OCI-LY3 (cell line): ENCODE data around the gene ANXA11.

Experiments
- H2AFZ ChIP-seq: fragments of 200-600, 300-600 bp; shearing (Covaris generic); 2 replicates; pipeline ENCODE4 v1.6.0; 2014; ENCODE audit warnings: antibody characterized with exemption, low read depth, low read length
- H3K27ac ChIP-seq: fragments of 200-600, 300-600 bp; sonication (generic); 2 replicates; pipeline ENCODE4 v1.5.1; 2014; ENCODE audit warnings: mild to moderate bottlenecking, low read length, moderate library complexity, mixed read lengths
- H3K27me3 ChIP-seq: fragments of 200-600, 300-600 bp; sonication (generic); 2 replicates; pipeline ENCODE4 v1.6.1; 2014; ENCODE audit warnings: low read depth, low read length, mixed read lengths
- H3K36me3 ChIP-seq: fragments of 200-600, 300-600 bp; sonication (generic); replicated peaks from 2 replicates; pipeline ENCODE3; 2014; ENCODE audit warnings: low read depth, low read length, mixed read lengths
- H3K4me1 ChIP-seq: fragments of 300-600, 200-600 bp; sonication (generic); 2 replicates; pipeline ENCODE4 v1.6.1; 2014; ENCODE audit warnings: low read length, mixed read lengths
- H3K4me2 ChIP-seq: fragments of 200-600, 300-600 bp; sonication (generic); 2 replicates; pipeline ENCODE4 v1.6.1; 2014; ENCODE audit warnings: low read length, mixed read lengths
- H3K4me3 ChIP-seq: fragments of 300-600, 200-600 bp; sonication (generic); 2 replicates; pipeline ENCODE4 v1.5.1; 2014; ENCODE audit warnings: antibody characterized with exemption, mild to moderate bottlenecking, low read length, moderate library complexity
- H3K79me2 ChIP-seq: fragments of 300-600, 200-600 bp; shearing (Covaris generic); 2 replicates; pipeline ENCODE4 v1.6.1; 2014; ENCODE audit warnings: mild to moderate bottlenecking, low read length, mixed read lengths
- H3K9ac ChIP-seq: fragments of 300-600, 200-600 bp; shearing (Covaris generic); 2 replicates; pipeline ENCODE4 v1.6.0; 2014; ENCODE audit warnings: mild to moderate bottlenecking, low read length, moderate library complexity
- H3K9me3 ChIP-seq: fragments of 200-600, 300-600 bp; shearing (Covaris generic); 2 replicates; pipeline ENCODE4 v1.6.1; 2014; ENCODE audit warnings: low read length, mixed read lengths; ENCODE audit not compliant: insufficient read depth
- H4K20me1 ChIP-seq: fragments of 200-600, 300-600 bp; sonication (generic); 2 replicates; pipeline ENCODE4 v1.6.1; 2016; ENCODE audit warnings: low read length, mixed read lengths; ENCODE audit not compliant: insufficient read depth
- EZH2phosphoT487 ChIP-seq: fragments of 200-600 bp; shearing (Covaris generic); IDR thresholded peaks from 2 replicates; pipeline ENCODE4 v1.6.1; 2018; ENCODE audit warnings: antibody characterized with exemption, mixed run types, low read depth
- TF ChIP-seq, protein P1 (sequence below): fragments of 200-600, 300-600 bp; sonication (generic); IDR thresholded peaks from 2 replicates; pipeline ENCODE4 v1.5.1; 2014; ENCODE audit warnings: antibody characterized with exemption, low read length, low read depth

ANXA11 gene

DNA sequence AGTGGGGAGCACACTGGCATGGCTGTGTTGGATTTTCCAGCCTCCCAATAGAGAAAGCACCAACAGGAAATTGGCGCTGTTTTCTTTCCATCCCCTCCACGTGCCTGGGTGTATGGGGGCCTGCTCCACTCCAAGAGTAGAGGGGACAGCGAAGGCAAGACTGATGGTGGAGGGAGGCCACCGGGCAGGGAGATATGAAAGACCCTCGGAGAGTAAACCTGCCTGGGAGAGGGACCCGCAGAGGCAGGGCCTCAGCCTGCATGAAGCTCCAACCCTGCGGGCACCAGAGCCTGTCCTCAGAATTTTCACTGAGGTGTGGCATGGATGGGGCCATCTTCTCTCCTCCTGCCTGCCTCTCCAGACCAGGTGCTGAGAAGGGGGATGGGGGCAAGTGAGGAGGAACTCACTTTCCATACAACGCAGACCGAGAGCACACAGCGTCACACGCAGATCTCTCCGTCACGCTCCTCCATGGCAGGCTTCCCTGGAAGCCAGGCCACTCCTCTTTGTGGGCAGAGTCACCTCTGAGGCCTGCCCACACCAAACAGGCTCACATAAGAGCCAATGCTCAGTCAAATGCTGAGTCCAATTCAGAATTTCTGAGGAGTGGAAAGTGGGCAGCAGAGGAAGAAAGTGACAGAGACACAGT is 18.8 kb downstream of the ANXA11 start:
- no peak for TF ChIP-seq EZH2phosphoT487
- TF ChIP-seq, protein P1, sequence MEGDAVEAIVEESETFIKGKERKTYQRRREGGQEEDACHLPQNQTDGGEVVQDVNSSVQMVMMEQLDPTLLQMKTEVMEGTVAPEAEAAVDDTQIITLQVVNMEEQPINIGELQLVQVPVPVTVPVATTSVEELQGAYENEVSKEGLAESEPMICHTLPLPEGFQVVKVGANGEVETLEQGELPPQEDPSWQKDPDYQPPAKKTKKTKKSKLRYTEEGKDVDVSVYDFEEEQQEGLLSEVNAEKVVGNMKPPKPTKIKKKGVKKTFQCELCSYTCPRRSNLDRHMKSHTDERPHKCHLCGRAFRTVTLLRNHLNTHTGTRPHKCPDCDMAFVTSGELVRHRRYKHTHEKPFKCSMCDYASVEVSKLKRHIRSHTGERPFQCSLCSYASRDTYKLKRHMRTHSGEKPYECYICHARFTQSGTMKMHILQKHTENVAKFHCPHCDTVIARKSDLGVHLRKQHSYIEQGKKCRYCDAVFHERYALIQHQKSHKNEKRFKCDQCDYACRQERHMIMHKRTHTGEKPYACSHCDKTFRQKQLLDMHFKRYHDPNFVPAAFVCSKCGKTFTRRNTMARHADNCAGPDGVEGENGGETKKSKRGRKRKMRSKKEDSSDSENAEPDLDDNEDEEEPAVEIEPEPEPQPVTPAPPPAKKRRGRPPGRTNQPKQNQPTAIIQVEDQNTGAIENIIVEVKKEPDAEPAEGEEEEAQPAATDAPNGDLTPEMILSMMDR, result no peak
- H3K4me2 ChIP-seq, result peak overlapping the region; percentile 97
- no peaks in the 10 kb centered on the region for H3K9me3 ChIP-seq
- H3K27me3 ChIP-seq, result no peaks in the 10 kb centered on the region
- peaks cover 96% of the 10 kb centered on the region for H3K79me2 ChIP-seq
- H3K36me3 ChIP-seq, result peaks cover 2% of the 10 kb centered on the region
- peaks cover 66% of the 10 kb centered on the region for H4K20me1 ChIP-seq
- peaks cover 43% of the 10 kb centered on the region for H3K4me1 ChIP-seq
- H3K4me3 ChIP-seq, result peak overlapping the region; percentile 70
- H3K27ac ChIP-seq, result peak overlapping the region; percentile 84
- H3K9ac ChIP-seq, result peak overlapping the region; percentile 58; the same call in 1 of the 2 replicates
- H2AFZ ChIP-seq, result no peak overlapping the region

DNA sequence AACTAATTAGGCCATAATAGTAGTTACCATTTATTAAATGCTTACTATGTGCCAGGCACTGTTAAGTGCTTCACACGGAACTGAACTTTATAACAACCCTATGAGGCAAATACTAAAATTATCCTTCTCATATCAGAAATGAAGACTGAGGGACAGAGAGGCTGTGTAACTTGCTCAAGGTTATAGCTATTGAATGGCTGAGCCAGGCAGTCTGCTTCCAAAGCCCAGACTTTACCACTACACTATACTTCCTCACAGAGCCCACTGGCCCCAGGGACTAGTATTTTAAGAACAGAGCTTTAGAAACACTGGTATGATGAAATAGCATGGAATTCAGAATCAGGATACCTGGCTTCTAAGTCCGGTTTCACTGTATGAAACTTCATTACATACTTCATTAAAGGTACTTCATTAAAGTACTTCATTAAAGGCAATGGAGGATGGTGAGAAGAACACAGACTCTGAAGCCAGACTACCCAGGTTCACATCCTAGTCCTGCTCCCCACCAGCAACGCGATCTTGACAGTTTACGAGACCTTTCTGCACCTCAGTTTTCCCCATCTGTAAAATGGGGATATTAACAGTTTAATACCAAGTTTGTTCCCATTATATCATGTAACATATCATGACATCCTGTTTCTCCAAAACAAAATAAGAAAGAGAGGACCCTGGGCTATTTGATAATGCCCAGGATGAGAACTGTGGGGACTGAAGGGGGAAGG is 19.6 kb downstream of the ANXA11 start:
- Histone ChIP-seq H3K79me2 (peaks cover 95% of the 10 kb centered on the region), H3K4me1 (peaks cover 43% of the 10 kb centered on the region)

DNA sequence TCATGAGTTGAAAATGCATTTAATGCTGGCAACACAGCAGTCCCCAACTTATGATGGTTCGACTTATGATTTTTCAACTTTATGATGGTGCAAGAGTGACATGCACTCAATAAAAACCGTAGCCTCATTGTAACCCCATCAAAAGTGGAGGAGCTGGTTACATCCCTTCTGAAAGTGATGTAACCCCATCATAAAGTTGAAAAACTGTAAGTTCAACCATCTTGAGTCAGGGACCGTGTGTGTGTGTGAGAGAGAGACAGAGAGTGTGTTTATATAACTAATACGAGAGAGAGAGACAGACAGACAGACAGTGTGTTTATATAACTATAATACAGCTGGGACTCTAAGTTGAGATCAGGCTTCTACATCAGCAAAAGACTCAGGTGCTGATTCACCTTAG is 21.0 kb downstream of the ANXA11 start:
- no peaks in the 10 kb centered on the region for H3K9me3 ChIP-seq
- H3K27me3 ChIP-seq, result no peaks in the 10 kb centered on the region
- no peak overlapping the region for H3K4me2 ChIP-seq
- no peak overlapping the region for H3K4me3 ChIP-seq
- H3K36me3 ChIP-seq, result no peaks in the 10 kb centered on the region
- H4K20me1 ChIP-seq, result peaks cover 77% of the 10 kb centered on the region
- H2AFZ ChIP-seq, result no peak overlapping the region
- peaks cover 94% of the 10 kb centered on the region for H3K79me2 ChIP-seq
- TF ChIP-seq EZH2phosphoT487, result no peak
- TF ChIP-seq, protein P1, result no peak
- H3K27ac ChIP-seq, result no peak overlapping the region
- peaks cover 36% of the 10 kb centered on the region for H3K4me1 ChIP-seq
- H3K9ac ChIP-seq, result no peak overlapping the region

More for the DNA sequence above, 19.6 kb downstream of the ANXA11 start:
- peaks cover 67% of the 10 kb centered on the region for H4K20me1 ChIP-seq
- H3K27ac ChIP-seq, result no peak overlapping the region
- H3K4me3 ChIP-seq, result no peak overlapping the region
- no peak overlapping the region for H2AFZ ChIP-seq
- H3K9me3 ChIP-seq, result no peaks in the 10 kb centered on the region
- H3K27me3 ChIP-seq, result no peaks in the 10 kb centered on the region
- H3K9ac ChIP-seq, result no peak overlapping the region
- no peaks in the 10 kb centered on the region for H3K36me3 ChIP-seq
- TF ChIP-seq, protein P1, result no peak
- TF ChIP-seq EZH2phosphoT487, result no peak
- no peak overlapping the region for H3K4me2 ChIP-seq

DNA sequence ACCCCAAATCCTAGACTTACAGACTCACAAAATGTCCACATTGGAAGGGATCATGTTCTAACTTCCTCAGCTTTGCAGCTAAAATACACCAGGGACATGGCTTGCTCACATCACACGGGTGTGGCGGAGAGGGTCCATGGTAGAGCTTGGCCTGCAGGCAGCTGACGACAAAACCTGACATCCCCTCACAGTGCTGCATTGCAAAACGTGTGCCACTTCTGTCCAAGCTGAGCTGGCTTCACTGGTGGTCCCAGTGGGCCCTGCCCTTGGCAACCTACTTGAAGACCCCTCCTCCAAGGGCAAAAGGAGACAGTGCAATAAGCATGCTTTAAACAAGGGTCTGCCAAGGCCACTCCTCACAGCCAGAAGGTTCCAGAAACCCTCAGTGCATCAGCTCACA is 21.9 kb downstream of the ANXA11 start:
- H3K9ac ChIP-seq, result no peak overlapping the region
- TF ChIP-seq, protein P1, result no peak
- TF ChIP-seq EZH2phosphoT487, result no peak
- no peaks in the 10 kb centered on the region for H3K9me3 ChIP-seq
- no peaks in the 10 kb centered on the region for H3K27me3 ChIP-seq
- H3K27ac ChIP-seq, result no peak overlapping the region
- no peak overlapping the region for H2AFZ ChIP-seq
- no peak overlapping the region for H3K4me3 ChIP-seq
- H3K4me2 ChIP-seq, result no peak overlapping the region
- peaks cover 83% of the 10 kb centered on the region for H4K20me1 ChIP-seq
- H3K79me2 ChIP-seq, result peaks cover 94% of the 10 kb centered on the region
- H3K4me1 ChIP-seq, result peaks cover 28% of the 10 kb centered on the region
- H3K36me3 ChIP-seq, result no peaks in the 10 kb centered on the region
